Measurements from ENCODE around the gene MDFIC. TPM values are rescaled to one million over a fixed set of nuclear protein-coding genes. Genes with fewer than 3 reads are reported as not detected.

Gene MDFIC
- total RNA-seq, 1 experiment from 2014 or later: 13.0 TPM

- no peaks in the 10 kb centered on the region for H3K36me3 Mint-ChIP-seq (ENCODE audit: insufficient read depth, unreplicated experiment)
- CTCF ChIA-PET: interaction anchor here (1.1 kb wide), 1 partner anchor 123 kb away, joined by 3 read pairs; no protein-coding TSS in a partner anchor
- H3K27ac Mint-ChIP-seq (ENCODE audit: unreplicated experiment): no peak overlapping the region
- TF ChIP-seq CTCF (IDR thresholded peaks at IDR 0.05; ENCODE audit: unreplicated experiment): no peak
- H3K4me3 Mint-ChIP-seq (ENCODE audit: low read depth, unreplicated experiment): no peak overlapping the region
- no peaks in the 10 kb centered on the region for H3K27me3 Mint-ChIP-seq (ENCODE audit: unreplicated experiment)
- no TSS peak for BruUV-seq (replicated peaks)
- H3K4me1 Mint-ChIP-seq (ENCODE audit: low read depth, unreplicated experiment): peaks cover 22% of the 10 kb centered on the region
- peaks cover 2% of the 10 kb centered on the region for H3K9me3 Mint-ChIP-seq (ENCODE audit: low read depth, unreplicated experiment)
- peak; percentile 37 for DNase-seq
- intact Hi-C loops (cut with micrococcal nuclease; ENCODE audit: unreplicated experiment): loop anchor here (10.0 kb wide), 1 partner anchor 114 kb away; no protein-coding TSS in a partner anchor
Observed at GRCh38 chr7:114988755-114989375, 67.0 kb downstream of the MDFIC start.

- BruUV-seq (replicated peaks): no TSS peak
- intact Hi-C loops (cut with micrococcal nuclease; ENCODE audit: unreplicated experiment): loop anchor here (10.0 kb wide), 1 partner anchor 115 kb away; no protein-coding TSS in a partner anchor
- no peak overlapping the region for H3K27ac Mint-ChIP-seq (ENCODE audit: unreplicated experiment)
- no peak overlapping the region for H3K4me3 Mint-ChIP-seq (ENCODE audit: low read depth, unreplicated experiment)
- no peaks in the 10 kb centered on the region for H3K27me3 Mint-ChIP-seq (ENCODE audit: unreplicated experiment)
- no peak for TF ChIP-seq CTCF (IDR thresholded peaks at IDR 0.05; ENCODE audit: unreplicated experiment)
- H3K9me3 Mint-ChIP-seq (ENCODE audit: low read depth, unreplicated experiment): peaks cover 2% of the 10 kb centered on the region
- H3K4me1 Mint-ChIP-seq (ENCODE audit: low read depth, unreplicated experiment): peaks cover 22% of the 10 kb centered on the region
- no peaks in the 10 kb centered on the region for H3K36me3 Mint-ChIP-seq (ENCODE audit: insufficient read depth, unreplicated experiment)
- no peak for DNase-seq
- CTCF ChIA-PET: no interaction called here
Observed at GRCh38 chr7:114989531-114989930, 67.6 kb downstream of the MDFIC start.

GRCh38 chr7:114997487-114998404 is 75.9 kb downstream of the MDFIC start:
- no peak for TF ChIP-seq CTCF (IDR thresholded peaks at IDR 0.05; ENCODE audit: unreplicated experiment)
- peaks cover 4% of the 10 kb centered on the region for H3K9me3 Mint-ChIP-seq (ENCODE audit: low read depth, unreplicated experiment)
- peaks cover 2% of the 10 kb centered on the region for H3K4me1 Mint-ChIP-seq (ENCODE audit: low read depth, unreplicated experiment)
- no peak overlapping the region for H3K27ac Mint-ChIP-seq (ENCODE audit: unreplicated experiment)
- no TSS peak for BruUV-seq (replicated peaks)
- no peak overlapping the region for H3K4me3 Mint-ChIP-seq (ENCODE audit: low read depth, unreplicated experiment)
- CTCF ChIA-PET: no interaction called here
- H3K36me3 Mint-ChIP-seq (ENCODE audit: insufficient read depth, unreplicated experiment): no peaks in the 10 kb centered on the region
- no peak for DNase-seq
- intact Hi-C loops (cut with micrococcal nuclease; ENCODE audit: unreplicated experiment): no loop called here
- H3K27me3 Mint-ChIP-seq (ENCODE audit: unreplicated experiment): no peaks in the 10 kb centered on the region

- H3K4me3 Mint-ChIP-seq (ENCODE audit: low read depth, unreplicated experiment): no peak overlapping the region
- TF ChIP-seq CTCF (IDR thresholded peaks at IDR 0.05; ENCODE audit: unreplicated experiment): no peak
- no peaks in the 10 kb centered on the region for H3K27me3 Mint-ChIP-seq (ENCODE audit: unreplicated experiment)
- no TSS peak for BruUV-seq (replicated peaks)
- H3K9me3 Mint-ChIP-seq (ENCODE audit: low read depth, unreplicated experiment): no peaks in the 10 kb centered on the region
- CTCF ChIA-PET: no interaction called here
- no peak for DNase-seq
- peaks cover 31% of the 10 kb centered on the region for H3K4me1 Mint-ChIP-seq (ENCODE audit: low read depth, unreplicated experiment)
- H3K27ac Mint-ChIP-seq (ENCODE audit: unreplicated experiment): no peak overlapping the region
- intact Hi-C loops (cut with micrococcal nuclease; ENCODE audit: unreplicated experiment): no loop called here
- H3K36me3 Mint-ChIP-seq (ENCODE audit: insufficient read depth, unreplicated experiment): no peaks in the 10 kb centered on the region
Observed at GRCh38 chr7:115004121-115004520, 82.2 kb downstream of the MDFIC start.
